ENCODE results near the gene RSPO1. TPM values are rescaled to one million over a fixed set of nuclear protein-coding genes. Genes with fewer than 3 reads are reported as not detected.

Gene RSPO1
- total and polyA plus RNA-seq, 10 of the 15 experiments (the other 5 are each of a cell fraction or from before 2014, with no cell fraction given), result not detected

DNA sequence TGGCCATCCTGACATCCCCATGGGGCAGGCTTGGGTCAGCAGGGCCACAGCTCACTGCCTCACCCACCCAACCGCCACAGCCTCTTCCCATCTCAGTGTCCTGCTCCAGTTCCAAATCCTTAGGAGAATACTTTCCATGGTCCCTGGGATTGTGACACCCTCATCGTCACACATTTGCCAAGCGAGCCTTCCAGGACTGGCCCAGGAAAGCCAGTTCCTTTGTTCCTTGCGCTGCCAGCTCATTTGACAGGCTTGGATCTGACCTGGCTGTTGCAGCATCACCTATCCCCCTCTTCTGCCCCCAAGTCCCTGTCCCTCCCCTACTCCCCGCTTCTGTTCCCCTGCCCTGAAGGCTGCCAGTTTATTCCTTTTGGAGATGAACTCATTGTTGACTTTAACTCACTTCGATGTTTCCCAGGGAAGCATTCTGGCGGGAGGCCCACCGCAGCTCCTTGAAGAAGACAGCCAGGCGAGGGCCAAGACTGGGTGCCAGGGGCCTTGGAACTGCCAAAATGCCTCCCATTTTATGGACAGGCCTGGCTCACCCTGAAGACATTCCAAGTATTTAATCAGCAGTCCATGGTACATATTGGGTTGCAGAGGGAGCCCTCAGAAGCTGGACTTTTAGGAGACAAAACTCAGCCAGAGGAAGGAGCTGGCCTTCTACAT, 28.8 kb downstream of the RSPO1 start:
- no TSS peak for BruUV-seq (replicated peaks)
- no peak for ATAC-seq
- in situ Hi-C loops (cut with MboI), result loop anchor here (5.0 kb wide), 1 partner anchor 71 kb away; no protein-coding TSS in a partner anchor

GRCh38 chr1:37605061-37605650, 29.5 kb downstream of the RSPO1 start:
- Histone ChIP-seq H3K79me2 (ENCODE audit: control insufficient read depth, insufficient read depth, low read length) (no peaks in the 10 kb centered on the region), H3K9me3 (replicated peaks; ENCODE audit: control insufficient read depth, insufficient read depth, low read length) (no peaks in the 10 kb centered on the region), H4K20me1 (ENCODE audit: control insufficient read depth, insufficient read depth) (no peaks in the 10 kb centered on the region), H3K4me2 (ENCODE audit: control insufficient read depth, insufficient read depth) (no peak overlapping the region), H3K4me3 (no peak overlapping the region), H3K27me3 (replicated peaks in 1 of 2; ENCODE audit: control insufficient read depth in 2 of 2, insufficient read depth in 2 of 2, low read length in 1 of 2) (peaks cover 3 to 4% of the 10 kb centered on the region in 2 experiments; a peak in 2 of 4 replicates), H2AFZ (ENCODE audit: control insufficient read depth, low read depth, low read length) (no peak overlapping the region), H3K4me1 (ENCODE audit: control insufficient read depth, insufficient read depth, low read length) (no peaks in the 10 kb centered on the region), H3K9ac (ENCODE audit: control insufficient read depth, insufficient read depth, low read length) (no peak overlapping the region), H3K27ac (ENCODE audit: control insufficient read depth, insufficient read depth) (no peak overlapping the region), H3K36me3 (ENCODE audit: control insufficient read depth in 2 of 2, insufficient read depth in 2 of 2, low read length in 1 of 2) (no peaks in the 10 kb centered on the region)
- ATAC-seq, result no peak
- in situ Hi-C loops (cut with MboI), result loop anchor here (5.0 kb wide), 1 partner anchor 72 kb away; no protein-coding TSS in a partner anchor
- no peak for FAIRE-seq
- POLR2A ChIA-PET, result no interaction called here
- DNase-seq (ENCODE audit: low read depth, low spot score), result no peak
- BruUV-seq (replicated peaks), result no TSS peak
- RAD21 ChIA-PET (ENCODE audit: unreplicated experiment), result interaction anchor here (7.9 kb wide), 1 partner anchor 78 kb away, joined by 105 read pairs; no protein-coding TSS in a partner anchor
- WGBS (ENCODE audit: insufficient coverage, insufficient replicate concordance, low lambda C conversion rate, missing lambda C conversion rate), result 51% methylated on average over 12 of the region's 12 CpGs
- CTCF ChIA-PET, result interaction anchor here (17.5 kb wide), 1 partner anchor 78 kb away, joined by 521 read pairs; the partner anchor contains the start of gene CDCA8
- SMC1A ChIA-PET (ENCODE audit: uncharacterized antibody, unreplicated experiment), result interaction anchor here (0.7 to 14.3 kb wide), 2 partner anchors 75 to 1120 kb away, joined by 3 to 245 read pairs; no protein-coding TSS in a partner anchor
- intact Hi-C loops (cut with micrococcal nuclease; ENCODE audit: unreplicated experiment), result no loop called here
- TF ChIP-seq JUNB (IDR thresholded peaks at IDR 0.05) (no peak), GATAD2B (conservative IDR thresholded peaks at IDR 0.05; ENCODE audit: low read depth) (no peak), HDAC6 (IDR thresholded peaks at IDR 0.05; ENCODE audit: unreplicated experiment) (no peak), REST (IDR thresholded peaks at IDR 0.05; ENCODE audit: low read depth, low read length) (no peak)
- TF ChIP-seq, protein P1, sequence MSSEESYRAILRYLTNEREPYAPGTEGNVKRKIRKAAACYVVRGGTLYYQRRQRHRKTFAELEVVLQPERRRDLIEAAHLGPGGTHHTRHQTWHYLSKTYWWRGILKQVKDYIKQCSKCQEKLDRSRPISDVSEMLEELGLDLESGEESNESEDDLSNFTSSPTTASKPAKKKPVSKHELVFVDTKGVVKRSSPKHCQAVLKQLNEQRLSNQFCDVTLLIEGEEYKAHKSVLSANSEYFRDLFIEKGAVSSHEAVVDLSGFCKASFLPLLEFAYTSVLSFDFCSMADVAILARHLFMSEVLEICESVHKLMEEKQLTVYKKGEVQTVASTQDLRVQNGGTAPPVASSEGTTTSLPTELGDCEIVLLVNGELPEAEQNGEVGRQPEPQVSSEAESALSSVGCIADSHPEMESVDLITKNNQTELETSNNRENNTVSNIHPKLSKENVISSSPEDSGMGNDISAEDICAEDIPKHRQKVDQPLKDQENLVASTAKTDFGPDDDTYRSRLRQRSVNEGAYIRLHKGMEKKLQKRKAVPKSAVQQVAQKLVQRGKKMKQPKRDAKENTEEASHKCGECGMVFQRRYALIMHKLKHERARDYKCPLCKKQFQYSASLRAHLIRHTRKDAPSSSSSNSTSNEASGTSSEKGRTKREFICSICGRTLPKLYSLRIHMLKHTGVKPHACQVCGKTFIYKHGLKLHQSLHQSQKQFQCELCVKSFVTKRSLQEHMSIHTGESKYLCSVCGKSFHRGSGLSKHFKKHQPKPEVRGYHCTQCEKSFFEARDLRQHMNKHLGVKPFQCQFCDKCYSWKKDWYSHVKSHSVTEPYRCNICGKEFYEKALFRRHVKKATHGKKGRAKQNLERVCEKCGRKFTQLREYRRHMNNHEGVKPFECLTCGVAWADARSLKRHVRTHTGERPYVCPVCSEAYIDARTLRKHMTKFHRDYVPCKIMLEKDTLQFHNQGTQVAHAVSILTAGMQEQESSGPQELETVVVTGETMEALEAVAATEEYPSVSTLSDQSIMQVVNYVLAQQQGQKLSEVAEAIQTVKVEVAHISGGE (CRISPR knock-in tag; IDR thresholded peaks at IDR 0.05), result no peak

More for the DNA sequence above, 28.8 kb downstream of the RSPO1 start:
- no peak overlapping the region for H3K4me2 ChIP-seq (ENCODE audit: control insufficient read depth, insufficient read depth)
- no peak for FAIRE-seq
- SMC1A ChIA-PET (ENCODE audit: uncharacterized antibody, unreplicated experiment), result interaction anchor here (1.0 to 14.3 kb wide), 2 partner anchors 28 to 74 kb away, joined by 3 to 245 read pairs; no protein-coding TSS in a partner anchor
- peaks cover 3 to 4% of the 10 kb centered on the region in 2 experiments; a peak in 2 of 4 replicates for H3K27me3 ChIP-seq (replicated peaks in 1 of 2; ENCODE audit: control insufficient read depth in 2 of 2, insufficient read depth in 2 of 2, low read length in 1 of 2)
- TF ChIP-seq EZH2 (IDR thresholded peaks at IDR 0.05; ENCODE audit: borderline replicate concordance, control insufficient read depth, low read depth, low read length) (no peak), SP1 (IDR thresholded peaks at IDR 0.05; ENCODE audit: low read depth, low read length) (no peak), HCFC1 (IDR thresholded peaks at IDR 0.05; ENCODE audit: low read length) (no peak), ZNF274 (IDR thresholded peaks at IDR 0.05; ENCODE audit: insufficient read depth, insufficient read length) (no peak)
- POLR2A ChIA-PET, result no interaction called here
- no peak overlapping the region for H3K27ac ChIP-seq (ENCODE audit: control insufficient read depth, insufficient read depth)
- no peak overlapping the region for H3K9ac ChIP-seq (ENCODE audit: control insufficient read depth, insufficient read depth, low read length)
- intact Hi-C loops (cut with micrococcal nuclease; ENCODE audit: unreplicated experiment), result no loop called here
- CTCF ChIA-PET, result interaction anchor here (17.5 kb wide), 1 partner anchor 77 kb away, joined by 521 read pairs; the partner anchor contains the start of gene CDCA8
- H3K79me2 ChIP-seq (ENCODE audit: control insufficient read depth, insufficient read depth, low read length), result no peaks in the 10 kb centered on the region
- H3K36me3 ChIP-seq (ENCODE audit: control insufficient read depth in 2 of 2, insufficient read depth in 2 of 2, low read length in 1 of 2), result no peaks in the 10 kb centered on the region
- DNase-seq (ENCODE audit: low read depth, low spot score), result no peak
- H3K4me3 ChIP-seq, result no peak overlapping the region
- WGBS (ENCODE audit: insufficient coverage, insufficient replicate concordance, low lambda C conversion rate, missing lambda C conversion rate), result 65% methylated on average over 9 of the region's 9 CpGs
- H4K20me1 ChIP-seq (ENCODE audit: control insufficient read depth, insufficient read depth), result no peaks in the 10 kb centered on the region
- RAD21 ChIA-PET (ENCODE audit: unreplicated experiment), result interaction anchor here (7.9 kb wide), 1 partner anchor 77 kb away, joined by 105 read pairs; no protein-coding TSS in a partner anchor
- H3K9me3 ChIP-seq (replicated peaks; ENCODE audit: control insufficient read depth, insufficient read depth, low read length), result no peaks in the 10 kb centered on the region
- H2AFZ ChIP-seq (ENCODE audit: control insufficient read depth, low read depth, low read length), result no peak overlapping the region
- no peaks in the 10 kb centered on the region for H3K4me1 ChIP-seq (ENCODE audit: control insufficient read depth, insufficient read depth, low read length)
